Panc1 (cell line): ENCODE measurements around the gene SUSD4. TPM values are rescaled to one million over a fixed set of nuclear protein-coding genes. Genes with fewer than 3 reads are reported as not detected.

ENCODE experiments used
- ATAC-seq: fragments of 200-7000 bp; cut with Tn5 transposase; 2 replicates; pipeline ENCODE4 v1.9.1; 2020; ENCODE audit warnings: mild to moderate bottlenecking, moderate library complexity
- BruUV-seq: library from RNA; stranded (reverse); fragments of 400-500 nt; replicated peaks from 2 replicates; lab custom pipeline; 2021; lab: Mats Ljungman, UMichigan
- CTCF ChIA-PET: fragments of 300-600 bp; sonication (Branson Sonifier 250); formaldehyde crosslinking; loops from one replicate; lab custom pipeline; 2022; ENCODE audit warnings: antibody characterized with exemption; lab: Charles Lee
- POLR2A ChIA-PET: fragments of 300-600 bp; sonication (Branson Sonifier 250); formaldehyde crosslinking; loops from one replicate; lab custom pipeline; 2022; ENCODE audit warnings: antibody characterized with exemption; lab: Charles Lee
- DNase-seq: peaks from one replicate; pipeline ENCODE4 v3.0.0-alpha.2; 2010; ENCODE audit warnings: low read depth, low spot score
- H3K27ac ChIP-seq: 2 replicates; pipeline ENCODE4 v1.5.1; 2011; ENCODE audit warnings: mild to moderate bottlenecking, low read length, inconsistent platforms
- H3K27me3 ChIP-seq: fragments of 200-500 bp; sonication (Bioruptor generic); 2 replicates; pipeline ENCODE4 v1.6.0; 2014; ENCODE audit warnings: low read length, inconsistent platforms; ENCODE audit not compliant: control insufficient read depth, insufficient read depth
- H3K36me3 ChIP-seq: fragments of 200-500 bp; sonication (Bioruptor generic); 2 replicates; pipeline ENCODE4 v1.5.1; 2014; ENCODE audit warnings: inconsistent platforms, mild to moderate bottlenecking, low read length, moderate library complexity; ENCODE audit not compliant: control insufficient read depth, insufficient read depth
- H3K4me1 ChIP-seq: 2 replicates; pipeline ENCODE4 v1.5.1; 2011; ENCODE audit warnings: inconsistent platforms, mild to moderate bottlenecking, low read length, moderate library complexity; ENCODE audit not compliant: control insufficient read depth, insufficient read depth
- H3K4me3 ChIP-seq, 2 experiments: 2 replicates each; pipeline ENCODE4 v1.5.1; 2011 to 2012; ENCODE audit warnings: low read depth in 2 of 2, low read length in 2 of 2, mild to moderate bottlenecking in 2 of 2, inconsistent platforms in 1 of 2, moderate library complexity in 1 of 2
- H3K9me3 ChIP-seq: fragments of 200-500 bp; sonication (Bioruptor generic); 2 replicates; pipeline ENCODE4 v1.5.1; 2014; ENCODE audit warnings: low read depth, mild to moderate bottlenecking, inconsistent platforms, low read length, moderate library complexity; ENCODE audit not compliant: control insufficient read depth, insufficient read depth
- POLR2AphosphoS5 ChIP-seq: IDR thresholded peaks from 2 replicates; pipeline ENCODE4 v1.6.1; 2012; ENCODE audit warnings: mild to moderate bottlenecking, low read depth, low read length, moderate library complexity
- SIN3A ChIP-seq: IDR thresholded peaks from 2 replicates; pipeline ENCODE4 v1.6.1; 2012; ENCODE audit warnings: low read depth, mild to moderate bottlenecking, low read length, moderate library complexity, borderline replicate concordance; ENCODE audit not compliant: insufficient read depth
- TCF7L2 ChIP-seq: IDR thresholded peaks from 2 replicates; pipeline ENCODE4 v1.6.1; 2011; ENCODE audit warnings: mild to moderate bottlenecking, low read depth, low read length, inconsistent platforms
- in situ Hi-C: cut with HindIII; loops from 2 replicates; pipeline ENCODE4 v1.10.0; 2016; ENCODE audit warnings: low sequenced_read_pairs, low pct_unique_long_range_greater_than_20kb
- intact Hi-C: fragments of 100-400 bp; cut with micrococcal nuclease; formaldehyde crosslinking; loops from one replicate; pipeline ENCODE4 v1.10.0; 2022; ENCODE audit not compliant: unreplicated experiment
- total RNA-seq: library from RNA; stranded (reverse); gene quantifications from one replicate; pipeline ENCODE4 v1.2.1, GENCODE V29; 2021; ENCODE audit not compliant: unreplicated experiment
- TF ChIP-seq, protein P1 (sequence below): fragments of 450-650 bp; IDR thresholded peaks from 2 replicates; pipeline ENCODE4 v1.5.1; 2017; ENCODE audit warnings: mild to moderate bottlenecking
- TF ChIP-seq, protein P2 (sequence below), 2 experiments: IDR thresholded peaks; 2 replicates each; pipeline ENCODE4 v1.6.1; 2011 to 2012; ENCODE audit warnings: low read depth in 2 of 2, control low read depth in 1 of 2, low read length in 1 of 2, mild to moderate bottlenecking in 1 of 2, moderate library complexity in 1 of 2; ENCODE audit not compliant: insufficient read depth in 1 of 2

The SUSD4 gene
- total RNA-seq, 1 experiment from 2014 or later: 0.28 TPM

GRCh38 chr1:223264983-223265908 is 98.7 kb downstream of the SUSD4 start:
- DNase-seq (no peak), ATAC-seq (0 out of 2 replicates have a peak, but pooled peaks have one; percentile 42)
- TF ChIP-seq POLR2AphosphoS5 (no peak), SIN3A (no peak), TCF7L2 (no peak)
- TF ChIP-seq, protein P1, sequence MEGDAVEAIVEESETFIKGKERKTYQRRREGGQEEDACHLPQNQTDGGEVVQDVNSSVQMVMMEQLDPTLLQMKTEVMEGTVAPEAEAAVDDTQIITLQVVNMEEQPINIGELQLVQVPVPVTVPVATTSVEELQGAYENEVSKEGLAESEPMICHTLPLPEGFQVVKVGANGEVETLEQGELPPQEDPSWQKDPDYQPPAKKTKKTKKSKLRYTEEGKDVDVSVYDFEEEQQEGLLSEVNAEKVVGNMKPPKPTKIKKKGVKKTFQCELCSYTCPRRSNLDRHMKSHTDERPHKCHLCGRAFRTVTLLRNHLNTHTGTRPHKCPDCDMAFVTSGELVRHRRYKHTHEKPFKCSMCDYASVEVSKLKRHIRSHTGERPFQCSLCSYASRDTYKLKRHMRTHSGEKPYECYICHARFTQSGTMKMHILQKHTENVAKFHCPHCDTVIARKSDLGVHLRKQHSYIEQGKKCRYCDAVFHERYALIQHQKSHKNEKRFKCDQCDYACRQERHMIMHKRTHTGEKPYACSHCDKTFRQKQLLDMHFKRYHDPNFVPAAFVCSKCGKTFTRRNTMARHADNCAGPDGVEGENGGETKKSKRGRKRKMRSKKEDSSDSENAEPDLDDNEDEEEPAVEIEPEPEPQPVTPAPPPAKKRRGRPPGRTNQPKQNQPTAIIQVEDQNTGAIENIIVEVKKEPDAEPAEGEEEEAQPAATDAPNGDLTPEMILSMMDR: no peak
- TF ChIP-seq, protein P2, sequence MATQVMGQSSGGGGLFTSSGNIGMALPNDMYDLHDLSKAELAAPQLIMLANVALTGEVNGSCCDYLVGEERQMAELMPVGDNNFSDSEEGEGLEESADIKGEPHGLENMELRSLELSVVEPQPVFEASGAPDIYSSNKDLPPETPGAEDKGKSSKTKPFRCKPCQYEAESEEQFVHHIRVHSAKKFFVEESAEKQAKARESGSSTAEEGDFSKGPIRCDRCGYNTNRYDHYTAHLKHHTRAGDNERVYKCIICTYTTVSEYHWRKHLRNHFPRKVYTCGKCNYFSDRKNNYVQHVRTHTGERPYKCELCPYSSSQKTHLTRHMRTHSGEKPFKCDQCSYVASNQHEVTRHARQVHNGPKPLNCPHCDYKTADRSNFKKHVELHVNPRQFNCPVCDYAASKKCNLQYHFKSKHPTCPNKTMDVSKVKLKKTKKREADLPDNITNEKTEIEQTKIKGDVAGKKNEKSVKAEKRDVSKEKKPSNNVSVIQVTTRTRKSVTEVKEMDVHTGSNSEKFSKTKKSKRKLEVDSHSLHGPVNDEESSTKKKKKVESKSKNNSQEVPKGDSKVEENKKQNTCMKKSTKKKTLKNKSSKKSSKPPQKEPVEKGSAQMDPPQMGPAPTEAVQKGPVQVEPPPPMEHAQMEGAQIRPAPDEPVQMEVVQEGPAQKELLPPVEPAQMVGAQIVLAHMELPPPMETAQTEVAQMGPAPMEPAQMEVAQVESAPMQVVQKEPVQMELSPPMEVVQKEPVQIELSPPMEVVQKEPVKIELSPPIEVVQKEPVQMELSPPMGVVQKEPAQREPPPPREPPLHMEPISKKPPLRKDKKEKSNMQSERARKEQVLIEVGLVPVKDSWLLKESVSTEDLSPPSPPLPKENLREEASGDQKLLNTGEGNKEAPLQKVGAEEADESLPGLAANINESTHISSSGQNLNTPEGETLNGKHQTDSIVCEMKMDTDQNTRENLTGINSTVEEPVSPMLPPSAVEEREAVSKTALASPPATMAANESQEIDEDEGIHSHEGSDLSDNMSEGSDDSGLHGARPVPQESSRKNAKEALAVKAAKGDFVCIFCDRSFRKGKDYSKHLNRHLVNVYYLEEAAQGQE (IDR thresholded peaks at IDR 0.05; ENCODE audit: insufficient read depth in 1 of 2, low read depth in 2 of 2, low read length in 1 of 2): no peak
- in situ Hi-C loops (no loop called here), intact Hi-C loops (no loop called here)
- Histone ChIP-seq H3K4me3 (no peak overlapping the region), H3K4me1 (no peaks in the 10 kb centered on the region), H3K9me3 (no peaks in the 10 kb centered on the region), H3K27ac (no peak overlapping the region), H3K27me3 (peaks cover 25% of the 10 kb centered on the region), H3K36me3 (no peaks in the 10 kb centered on the region)
- ChIA-PET POLR2A (no interaction called here), CTCF (no interaction called here)
- BruUV-seq: no TSS peak

- H3K4me3 ChIP-seq: no peak overlapping the region
- ChIA-PET POLR2A (no interaction called here), CTCF (no interaction called here)
- TF ChIP-seq, protein P2 (IDR thresholded peaks at IDR 0.05; ENCODE audit: insufficient read depth in 1 of 2, low read depth in 2 of 2, low read length in 1 of 2): no peak
- TF ChIP-seq, protein P1: no peak
- TF ChIP-seq SIN3A (no peak), TCF7L2 (no peak), POLR2AphosphoS5 (no peak)
- H3K36me3 ChIP-seq: no peaks in the 10 kb centered on the region
- ATAC-seq (no peak), DNase-seq (no peak)
- intact Hi-C loops (no loop called here), in situ Hi-C loops (no loop called here)
- H3K27ac ChIP-seq: no peak overlapping the region
- no TSS peak for BruUV-seq
- H3K27me3 ChIP-seq: peaks cover 25% of the 10 kb centered on the region
- H3K9me3 ChIP-seq: no peaks in the 10 kb centered on the region
- no peaks in the 10 kb centered on the region for H3K4me1 ChIP-seq
These were observed 99.4 kb downstream of the SUSD4 start for GRCh38 chr1:223264529-223264928.
